Esophagus squamous epithelium (tissue), 5 donors: Measurements from ENCODE around the gene RBAK. TPM values are rescaled to one million over a fixed set of nuclear protein-coding genes. Genes with fewer than 3 reads are reported as not detected.

Experiments used
- DNase-seq: peaks from one replicate; lab custom pipeline; 2025; lab: John Stamatoyannopoulos, UW
- H3K27ac ChIP-seq, 4 donors: fragments of 200-600 bp; sonication (generic); one replicate each; pipeline ENCODE4 v1.5.1; 2016 to 2019; ENCODE audit warnings: mild to moderate bottlenecking in 1 of 4
- H3K27me3 ChIP-seq, 4 donors: fragments of 200-600 bp; sonication (generic); 1 replicate in 3 of 4; 2 replicates in 1 of 4; pipeline versions ENCODE4 v1.5.1 to v1.6.0; 2017 to 2021; ENCODE audit warnings: antibody characterized with exemption in 1 of 4
- H3K36me3 ChIP-seq, 3 donors: fragments of 200-600 bp; sonication (generic); one replicate each; pipeline ENCODE4 v1.5.1; 2016 to 2019
- H3K4me1 ChIP-seq, 3 donors: fragments of 200-600 bp; sonication (generic); one replicate each; pipeline ENCODE4 v1.5.1; 2017 to 2019
- H3K4me3 ChIP-seq, 4 donors: fragments of 200-600 bp; sonication (generic); 1 replicate in 3 of 4; 2 replicates in 1 of 4; pipeline ENCODE4 v1.5.1; 2016 to 2019; ENCODE audit warnings: mild to moderate bottlenecking in 2 of 4, moderate library complexity in 1 of 4
- H3K9me3 ChIP-seq, 3 donors: fragments of 200-600 bp; sonication (generic); one replicate each; pipeline ENCODE4 v1.5.1; 2016 to 2019
- CTCF ChIP-seq, 6 experiments: fragments of 450-650 bp in 4 of 6; fragments of 200-600 bp in 2 of 6; sonication (generic) in 2 of 6; IDR thresholded peaks; one replicate each; pipeline ENCODE4 v1.5.1; 2016 to 2019; ENCODE audit warnings: antibody characterized with exemption in 6 of 6, mild to moderate bottlenecking in 4 of 6, moderate library complexity in 4 of 6
- POLR2A ChIP-seq, 4 donors: fragments of 450-650 bp; IDR thresholded peaks; one replicate each; pipeline ENCODE4 v1.6.1; 2017; ENCODE audit warnings: antibody characterized with exemption in 4 of 4, mild to moderate bottlenecking in 4 of 4, moderate library complexity in 3 of 4
- WGBS, 2 donors: methylation state at CpG; one replicate each; pipeline ENCODE4 v1.1.5; 2018; 5-methylcytosine and 5-hydroxymethylcytosine counted together
- intact Hi-C: fragments of 100-400 bp; cut with DNase I; formaldehyde crosslinking; loops from one replicate; pipeline ENCODE4 v1.15.0; 2022
- total RNA-seq, 4 donors: library from RNA; depleted of rRNA; stranded (reverse); fragments of >200 nt; gene quantifications; one replicate each; pipeline ENCODE4 v1.1.0, GENCODE V29; 2016
- donor health status: DM: yes; HTN: yes; CAD: no.

RBAK gene
- total RNA-seq, 4 donors from 2014 or later, result 7.7 to 13.0 (median 10.0) TPM

GRCh38 chr7:5088906-5089305 lies 43.2 kb downstream of the RBAK start:
- no peak for TF ChIP-seq POLR2A (IDR thresholded peaks at IDR 0.05)
- no peak for TF ChIP-seq CTCF (IDR thresholded peaks at IDR 0.05)
- WGBS, 2 donors, result 28 to 58% methylated on average over 6 to 8 of the region's 8 CpGs
- H3K36me3 ChIP-seq, result no peaks in the 10 kb centered on the region
- peaks cover 0 to 18% (median 9%) of the 10 kb centered on the region in 3 donors for H3K9me3 ChIP-seq
- intact Hi-C loops, result loop anchor here (10.0 kb wide), 1 partner anchor 294 kb away; no protein-coding TSS in a partner anchor
- peaks cover 0 to 9% (median 0%) of the 10 kb centered on the region in 3 donors for H3K4me1 ChIP-seq
- H3K27me3 ChIP-seq, result peaks cover 0 to 39% (median 0%) of the 10 kb centered on the region in 4 donors
- no peak for DNase-seq
- no peak overlapping the region for H3K4me3 ChIP-seq
- H3K27ac ChIP-seq, result no peak overlapping the region

- Histone ChIP-seq H3K27me3 (no peaks in the 10 kb centered on the region), H3K27ac (no peak overlapping the region), H3K4me1 (peaks cover 0 to under 1% (median 0%) of the 10 kb centered on the region in 3 donors), H3K36me3 (no peaks in the 10 kb centered on the region), H3K4me3 (no peak overlapping the region), H3K9me3 (peaks cover 0 to 43% (median 27%) of the 10 kb centered on the region in 3 donors)
- intact Hi-C loops, result no loop called here
- no peak for TF ChIP-seq CTCF (IDR thresholded peaks at IDR 0.05)
- no peak for TF ChIP-seq POLR2A (IDR thresholded peaks at IDR 0.05)
- no peak for DNase-seq
- 51 to 55% methylated on average over 5 of the region's 5 CpGs for WGBS, 2 donors
These were observed 48.3 kb downstream of the RBAK start for GRCh38 chr7:5093948-5094347.

- WGBS, 2 donors, result 75% methylated on average over 2 of the region's 2 CpGs
- Histone ChIP-seq H3K4me3 (no peak overlapping the region), H3K9me3 (peaks cover 0 to 49% (median 27%) of the 10 kb centered on the region in 3 donors), H3K27me3 (no peaks in the 10 kb centered on the region), H3K27ac (no peak overlapping the region), H3K4me1 (no peaks in the 10 kb centered on the region), H3K36me3 (no peaks in the 10 kb centered on the region)
- DNase-seq, result no peak
- TF ChIP-seq POLR2A (IDR thresholded peaks at IDR 0.05), result no peak
- TF ChIP-seq CTCF (IDR thresholded peaks at IDR 0.05), result no peak
- intact Hi-C loops, result no loop called here
These were observed 49.0 kb downstream of the RBAK start for GRCh38 chr7:5094641-5095040.

- Histone ChIP-seq H3K36me3 (no peaks in the 10 kb centered on the region), H3K4me1 (no peaks in the 10 kb centered on the region), H3K4me3 (no peak overlapping the region), H3K27ac (no peak overlapping the region), H3K27me3 (peaks cover 0 to 18% (median 0%) of the 10 kb centered on the region in 4 donors), H3K9me3 (no peaks in the 10 kb centered on the region)
- DNase-seq, result no peak
- intact Hi-C loops, result no loop called here
- 29 to 44% methylated on average over 1 to 2 of the region's 7 CpGs for WGBS, 2 donors
- no peak for TF ChIP-seq CTCF (IDR thresholded peaks at IDR 0.05)
- no peak for TF ChIP-seq POLR2A (IDR thresholded peaks at IDR 0.05)
These were observed 70.7 kb downstream of the RBAK start for GRCh38 chr7:5116359-5116758.

GRCh38 chr7:5117095-5117970 lies 71.7 kb downstream of the RBAK start:
- Histone ChIP-seq H3K4me3 (no peak overlapping the region), H3K36me3 (no peaks in the 10 kb centered on the region), H3K4me1 (no peaks in the 10 kb centered on the region), H3K27me3 (peaks cover 0 to 18% (median 0%) of the 10 kb centered on the region in 4 donors), H3K27ac (no peak overlapping the region), H3K9me3 (no peaks in the 10 kb centered on the region)
- intact Hi-C loops, result no loop called here
- WGBS, 2 donors, result 86 to 89% methylated on average over 18 to 26 of the region's 56 CpGs
- DNase-seq, result no peak
- no peak for TF ChIP-seq CTCF (IDR thresholded peaks at IDR 0.05)
- no peak for TF ChIP-seq POLR2A (IDR thresholded peaks at IDR 0.05)
